ENCODE data around the gene CHTOP. TPM values are rescaled to one million over a fixed set of nuclear protein-coding genes. Genes with fewer than 3 reads are reported as not detected.

The CHTOP gene
- polyA plus RNA-seq, 3 donors, result 121 to 142 (median 124) TPM

GRCh38 chr1:153608089-153608682 is 25.7 kb upstream of the CHTOP start:
- DNase-seq (ENCODE audit: extremely low read depth in 1 of 11, low read depth in 9 of 11, low spot score in 4 of 11), result no peak

- DNase-seq (ENCODE audit: extremely low read depth in 1 of 11, low read depth in 9 of 11, low spot score in 4 of 11), result peak in 1 of 11 donors; percentile 42
Observed at GRCh38 chr1:153608742-153609584, 24.9 kb upstream of the CHTOP start.

GRCh38 chr1:153609585-153609907 is 24.3 kb upstream of the CHTOP start:
- DNase-seq (ENCODE audit: extremely low read depth in 1 of 11, low read depth in 9 of 11, low spot score in 4 of 11), result no peak

GRCh38 chr1:153610334-153610733 is 23.5 kb upstream of the CHTOP start:
- no peak for DNase-seq (ENCODE audit: extremely low read depth in 1 of 11, low read depth in 9 of 11, low spot score in 4 of 11)

- DNase-seq (ENCODE audit: extremely low read depth in 1 of 11, low read depth in 9 of 11, low spot score in 4 of 11), result no peak
Observed at GRCh38 chr1:153610811-153611301, 23.0 kb upstream of the CHTOP start.

GRCh38 chr1:153611356-153611755 is 22.5 kb upstream of the CHTOP start:
- no peak for DNase-seq (ENCODE audit: extremely low read depth in 1 of 11, low read depth in 9 of 11, low spot score in 4 of 11)

- DNase-seq (ENCODE audit: extremely low read depth in 1 of 11, low read depth in 9 of 11, low spot score in 4 of 11), result no peak
Observed at GRCh38 chr1:153612111-153612754, 21.6 kb upstream of the CHTOP start.

- DNase-seq (ENCODE audit: extremely low read depth in 1 of 11, low read depth in 9 of 11, low spot score in 4 of 11), result peak in 1 of 11 donors; percentile 65
Observed at GRCh38 chr1:153612755-153613331, 21.0 kb upstream of the CHTOP start, which contains the start of gene S100A16. Gene S100A16, minus strand, starts transcription at chr1:153613137. Its CDS starts 4,986 bp downstream, at chr1:153608151.

GRCh38 chr1:153613406-153613805 is 20.5 kb upstream of the CHTOP start:
- DNase-seq (ENCODE audit: extremely low read depth in 1 of 11, low read depth in 9 of 11, low spot score in 4 of 11), result no peak

GRCh38 chr1:153614189-153614900 is 19.5 kb upstream of the CHTOP start:
- DNase-seq (ENCODE audit: extremely low read depth in 1 of 11, low read depth in 9 of 11, low spot score in 4 of 11), result no peak

GRCh38 chr1:153614906-153615305 is 19.0 kb upstream of the CHTOP start:
- DNase-seq (ENCODE audit: extremely low read depth in 1 of 11, low read depth in 9 of 11, low spot score in 4 of 11), result no peak

- DNase-seq (ENCODE audit: extremely low read depth in 1 of 11, low read depth in 9 of 11, low spot score in 4 of 11), result no peak
Observed at GRCh38 chr1:153615406-153615805, 18.5 kb upstream of the CHTOP start.

GRCh38 chr1:153616144-153616916 is 17.5 kb upstream of the CHTOP start, which contains the start of gene S100A14:
Gene S100A14, minus strand, starts transcription at chr1:153616325. Its CDS starts 467 bp downstream, at chr1:153615858.
- DNase-seq (ENCODE audit: extremely low read depth in 1 of 11, low read depth in 9 of 11, low spot score in 4 of 11), result no peak

GRCh38 chr1:153616917-153617311 is 17.0 kb upstream of the CHTOP start:
- DNase-seq (ENCODE audit: extremely low read depth in 1 of 11, low read depth in 9 of 11, low spot score in 4 of 11), result no peak

GRCh38 chr1:153617663-153618062 is 16.2 kb upstream of the CHTOP start:
- no peak for DNase-seq (ENCODE audit: extremely low read depth in 1 of 11, low read depth in 9 of 11, low spot score in 4 of 11)

- no peak for DNase-seq (ENCODE audit: extremely low read depth in 1 of 11, low read depth in 9 of 11, low spot score in 4 of 11)
Observed at GRCh38 chr1:153619171-153619570, 14.7 kb upstream of the CHTOP start.

GRCh38 chr1:153623101-153623500 is 10.8 kb upstream of the CHTOP start:
- no peak for DNase-seq (ENCODE audit: extremely low read depth in 1 of 11, low read depth in 9 of 11, low spot score in 4 of 11)

- no peak for DNase-seq (ENCODE audit: extremely low read depth in 1 of 11, low read depth in 9 of 11, low spot score in 4 of 11)
Observed at GRCh38 chr1:153624965-153625611, 8.8 kb upstream of the CHTOP start.
